ENCODE measurements around the gene PAX5.

PAX5 gene

GRCh38 chr9:36914212-36914577 is 119.9 kb downstream of the PAX5 start:
- no peak for DNase-seq
- no peaks in the 10 kb centered on the region for H3K36me3 ChIP-seq (ENCODE audit: insufficient read depth, low read length)
- no peaks in the 10 kb centered on the region for H3K4me1 ChIP-seq (ENCODE audit: insufficient read depth, low read length)
- H3K9me3 ChIP-seq (ENCODE audit: insufficient read depth, low read length, severe bottlenecking): no peaks in the 10 kb centered on the region
- TF ChIP-seq EZH2 (IDR thresholded peaks at IDR 0.05; ENCODE audit: borderline replicate concordance, low read depth, low read length, severe bottlenecking) (no peak), CTCF (IDR thresholded peaks at IDR 0.05; ENCODE audit: borderline replicate concordance, extremely low read depth, low read length, poor library complexity, severe bottlenecking) (no peak)
- H4K20me1 ChIP-seq (ENCODE audit: insufficient read depth, low read length): no peaks in the 10 kb centered on the region
- H3K4me2 ChIP-seq (ENCODE audit: insufficient read depth, low read length): no peak overlapping the region
- no peak overlapping the region for H3K27ac ChIP-seq (ENCODE audit: low read length)
- H2AFZ ChIP-seq (ENCODE audit: low read depth, low read length): no peak overlapping the region
- peaks cover 2% of the 10 kb centered on the region for H3K27me3 ChIP-seq (ENCODE audit: insufficient read depth, low read length, poor library complexity)
- H3K9ac ChIP-seq (ENCODE audit: low read depth, low read length): no peak overlapping the region
- no peak overlapping the region for H3K4me3 ChIP-seq (ENCODE audit: low read depth in 1 of 2, low read length in 2 of 2)
- no peak for ATAC-seq (ENCODE audit: insufficient read depth, low read depth)
- H3K79me2 ChIP-seq (ENCODE audit: insufficient read depth, low read length): no peaks in the 10 kb centered on the region

- TF ChIP-seq CTCF (IDR thresholded peaks at IDR 0.05; ENCODE audit: borderline replicate concordance, extremely low read depth, low read length, poor library complexity, severe bottlenecking) (peak; percentile 30), EZH2 (IDR thresholded peaks at IDR 0.05; ENCODE audit: borderline replicate concordance, low read depth, low read length, severe bottlenecking) (no peak)
- Histone ChIP-seq H3K4me3 (ENCODE audit: low read depth in 1 of 2, low read length in 2 of 2) (no peak overlapping the region), H3K9me3 (ENCODE audit: insufficient read depth, low read length, severe bottlenecking) (no peaks in the 10 kb centered on the region), H3K9ac (ENCODE audit: low read depth, low read length) (no peak overlapping the region), H3K4me1 (ENCODE audit: insufficient read depth, low read length) (no peaks in the 10 kb centered on the region), H4K20me1 (ENCODE audit: insufficient read depth, low read length) (no peaks in the 10 kb centered on the region), H3K79me2 (ENCODE audit: insufficient read depth, low read length) (no peaks in the 10 kb centered on the region), H3K36me3 (ENCODE audit: insufficient read depth, low read length) (no peaks in the 10 kb centered on the region), H3K27me3 (ENCODE audit: insufficient read depth, low read length, poor library complexity) (peaks cover 4% of the 10 kb centered on the region), H2AFZ (ENCODE audit: low read depth, low read length) (no peak overlapping the region), H3K27ac (ENCODE audit: low read length) (no peak overlapping the region), H3K4me2 (ENCODE audit: insufficient read depth, low read length) (no peak overlapping the region)
- peak; percentile 35; the same call in 2 of the 3 replicates for ATAC-seq (ENCODE audit: insufficient read depth, low read depth)
- no peak for DNase-seq
These were observed 120.5 kb downstream of the PAX5 start for GRCh38 chr9:36913393-36914211.

- no peaks in the 10 kb centered on the region for H3K79me2 ChIP-seq (ENCODE audit: insufficient read depth, low read length)
- no peaks in the 10 kb centered on the region for H3K4me1 ChIP-seq (ENCODE audit: insufficient read depth, low read length)
- H3K4me3 ChIP-seq (ENCODE audit: low read depth in 1 of 2, low read length in 2 of 2): no peak overlapping the region
- H3K36me3 ChIP-seq (ENCODE audit: insufficient read depth, low read length): no peaks in the 10 kb centered on the region
- no peak overlapping the region for H3K9ac ChIP-seq (ENCODE audit: low read depth, low read length)
- H2AFZ ChIP-seq (ENCODE audit: low read depth, low read length): no peak overlapping the region
- ATAC-seq (ENCODE audit: insufficient read depth, low read depth) (no peak), DNase-seq (no peak)
- no peaks in the 10 kb centered on the region for H3K9me3 ChIP-seq (ENCODE audit: insufficient read depth, low read length, severe bottlenecking)
- H3K27me3 ChIP-seq (ENCODE audit: insufficient read depth, low read length, poor library complexity): peaks cover 10% of the 10 kb centered on the region
- H3K4me2 ChIP-seq (ENCODE audit: insufficient read depth, low read length): no peak overlapping the region
- H3K27ac ChIP-seq (ENCODE audit: low read length): no peak overlapping the region
- TF ChIP-seq CTCF (IDR thresholded peaks at IDR 0.05; ENCODE audit: borderline replicate concordance, extremely low read depth, low read length, poor library complexity, severe bottlenecking) (no peak), EZH2 (IDR thresholded peaks at IDR 0.05; ENCODE audit: borderline replicate concordance, low read depth, low read length, severe bottlenecking) (no peak)
- H4K20me1 ChIP-seq (ENCODE audit: insufficient read depth, low read length): no peaks in the 10 kb centered on the region
These were observed 121.4 kb downstream of the PAX5 start for GRCh38 chr9:36912620-36913019.
